Lower lobe of right lung (tissue), 2 donors: Measurements from ENCODE around the gene UPB1. TPM values are rescaled to one million over a fixed set of nuclear protein-coding genes. Genes with fewer than 3 reads are reported as not detected.
A peak's percentile ranks its signal among the peaks of the same experiment; 100 is the strongest.

ENCODE experiments used
- ATAC-seq, 2 donors: fragments of 200-7000 bp; cut with Tn5 transposase; one replicate each; pipeline ENCODE4 v1.9.1; 2020 to 2022; ENCODE audit warnings: mild to moderate bottlenecking in 2 of 2, moderate library complexity in 2 of 2
- DNase-seq: peaks from one replicate; pipeline ENCODE4 v3.0.0-alpha.2; 2020
- H3K27ac ChIP-seq: fragments of 200-600 bp; one replicate; pipeline ENCODE4 v1.8.0; 2022
- H3K27me3 ChIP-seq: fragments of 200-600 bp; one replicate; pipeline ENCODE4 v1.8.0; 2022; ENCODE audit warnings: low read depth
- H3K36me3 ChIP-seq: fragments of 200-600 bp; one replicate; pipeline ENCODE4 v1.8.0; 2022; ENCODE audit warnings: mild to moderate bottlenecking
- H3K4me1 ChIP-seq: fragments of 200-600 bp; one replicate; pipeline ENCODE4 v1.8.0; 2022
- H3K4me3 ChIP-seq: fragments of 200-600 bp; one replicate; pipeline ENCODE4 v1.8.0; 2022; ENCODE audit warnings: mild to moderate bottlenecking
- H3K9me3 ChIP-seq: fragments of 200-600 bp; one replicate; pipeline ENCODE4 v1.8.0; 2022
- CTCF ChIP-seq: fragments of 200-600 bp; IDR thresholded peaks from one replicate; pipeline ENCODE4 v1.8.0; 2022; ENCODE audit warnings: antibody characterized with exemption, mild to moderate bottlenecking
- intact Hi-C: fragments of 100-400 bp; cut with DNase I; formaldehyde crosslinking; loops from one replicate; pipeline ENCODE4 v1.11.0; 2022
- total RNA-seq: library from RNA; stranded (reverse); fragmentation: NEBNext Ultra II Directional; extraction: Animal tissue kit (Norgen Biotek cat#: 25700); gene quantifications from one replicate; pipeline ENCODE4 v1.2.1, GENCODE V29; 2021
- donor health status: DM: no; HTN: yes; CAD: no; lungs with severe emphysema.

Gene UPB1
- total RNA-seq, 1 donor from 2014 or later: 1.2 TPM

- TF ChIP-seq CTCF: no peak
- DNase-seq (no peak), ATAC-seq (no peak)
- intact Hi-C loops: no loop called here
- Histone ChIP-seq H3K4me3 (no peak overlapping the region), H3K36me3 (no peaks in the 10 kb centered on the region), H3K4me1 (peaks cover 41% of the 10 kb centered on the region), H3K27me3 (no peaks in the 10 kb centered on the region), H3K27ac (no peak overlapping the region), H3K9me3 (no peaks in the 10 kb centered on the region)
These were observed 8.8 kb downstream of the UPB1 start for GRCh38 chr22:24503843-24504338.

- no peak for DNase-seq
- peaks cover 41% of the 10 kb centered on the region for H3K4me1 ChIP-seq
- H3K9me3 ChIP-seq: no peaks in the 10 kb centered on the region
- peak in 1 of 2 donors; percentile 28 for ATAC-seq
- no peaks in the 10 kb centered on the region for H3K27me3 ChIP-seq
- H3K27ac ChIP-seq: no peak overlapping the region
- no peak overlapping the region for H3K4me3 ChIP-seq
- no peak for TF ChIP-seq CTCF
- no peaks in the 10 kb centered on the region for H3K36me3 ChIP-seq
- intact Hi-C loops: no loop called here
These were observed 9.4 kb downstream of the UPB1 start for GRCh38 chr22:24504540-24504939.

GRCh38 chr22:24504956-24505736 is 10.0 kb downstream of the UPB1 start:
- intact Hi-C loops: no loop called here
- no peak overlapping the region for H3K27ac ChIP-seq
- TF ChIP-seq CTCF: no peak
- ATAC-seq: no peak
- H3K4me3 ChIP-seq: no peak overlapping the region
- H3K36me3 ChIP-seq: no peaks in the 10 kb centered on the region
- H3K9me3 ChIP-seq: no peaks in the 10 kb centered on the region
- H3K27me3 ChIP-seq: no peaks in the 10 kb centered on the region
- DNase-seq: no peak
- peaks cover 42% of the 10 kb centered on the region for H3K4me1 ChIP-seq

- ATAC-seq (peak; percentile 74 to 79), DNase-seq (no peak)
- no peak overlapping the region for H3K4me3 ChIP-seq
- no peak for TF ChIP-seq CTCF
- peaks cover 60% of the 10 kb centered on the region for H3K4me1 ChIP-seq
- H3K27me3 ChIP-seq: no peaks in the 10 kb centered on the region
- H3K9me3 ChIP-seq: no peaks in the 10 kb centered on the region
- no peaks in the 10 kb centered on the region for H3K36me3 ChIP-seq
- intact Hi-C loops: no loop called here
- H3K27ac ChIP-seq: peak overlapping the region; percentile 50
These were observed 11.8 kb downstream of the UPB1 start for GRCh38 chr22:24506802-24507438.

GRCh38 chr22:24507716-24508115 is 12.6 kb downstream of the UPB1 start:
- intact Hi-C loops: no loop called here

More at GRCh38 chr22:24507716-24508115, 12.6 kb downstream of the UPB1 start:
- Histone ChIP-seq H3K27me3 (no peaks in the 10 kb centered on the region), H3K27ac (peak overlapping the region; percentile 50), H3K36me3 (no peaks in the 10 kb centered on the region), H3K4me3 (no peak overlapping the region), H3K4me1 (peaks cover 64% of the 10 kb centered on the region), H3K9me3 (no peaks in the 10 kb centered on the region)
- TF ChIP-seq CTCF: no peak
- ATAC-seq (no peak), DNase-seq (no peak)
